K562 (cell line): ENCODE measurements around the gene OLFML2A. TPM values are rescaled to one million over a fixed set of nuclear protein-coding genes. Genes with fewer than 3 reads are reported as not detected.

Source experiments
- CLOCK ChIP-seq: fragments of 250-450 bp; sonication (Bioruptor Pico); IDR thresholded peaks from 2 replicates; pipeline ENCODE4 v1.4.0; 2020; ENCODE audit warnings: mild to moderate bottlenecking, moderate library complexity, borderline replicate concordance
- CXXC5 ChIP-seq: fragments of 250-450 bp; sonication (Bioruptor Pico); IDR thresholded peaks from 2 replicates; pipeline ENCODE4 v1.8.0; 2022; ENCODE audit warnings: inconsistent platforms, mild to moderate bottlenecking, moderate library complexity
- ERF ChIP-seq: fragments of 450-650 bp; formaldehyde crosslinking; IDR thresholded peaks from 2 replicates; pipeline ENCODE4 v1.4.0; 2020; ENCODE audit warnings: mild to moderate bottlenecking, mixed read lengths
- ETS1 ChIP-seq: conservative IDR thresholded peaks from 2 replicates; pipeline ENCODE4 v1.6.1; 2011; ENCODE audit warnings: low read depth, mild to moderate bottlenecking, low read length; ENCODE audit not compliant: control insufficient read depth
- IFI16 ChIP-seq: fragments of 250-450 bp; sonication (Bioruptor Pico); IDR thresholded peaks from 2 replicates; pipeline ENCODE4 v2.1.2; 2022; ENCODE audit warnings: mild to moderate bottlenecking, inconsistent platforms
- MECOM ChIP-seq: fragments of 250-450 bp; sonication (Bioruptor Pico); IDR thresholded peaks from 2 replicates; pipeline ENCODE4 v1.8.0; 2022; ENCODE audit warnings: inconsistent platforms
- MITF ChIP-seq: IDR thresholded peaks from 2 replicates; pipeline ENCODE4 v1.6.1; 2014; ENCODE audit warnings: antibody characterized with exemption
- NR0B1 ChIP-seq: fragments of 450-650 bp; IDR thresholded peaks from one replicate; pipeline ENCODE4 v1.6.1; 2018; ENCODE audit warnings: mild to moderate bottlenecking, moderate library complexity; ENCODE audit not compliant: partially characterized antibody
- PTBP1 ChIP-seq: fragments of 200-400 bp; formaldehyde crosslinking; IDR thresholded peaks from 2 replicates; pipeline ENCODE4 v1.6.1; 2017; ENCODE audit warnings: low read depth, low read length
- PYGO2 ChIP-seq: fragments of 450-650 bp; IDR thresholded peaks from 2 replicates; pipeline ENCODE4 v1.6.1; 2016; ENCODE audit warnings: mild to moderate bottlenecking, missing genetic modification characterization, moderate library complexity, missing compliant biosample characterization
- SOX6 ChIP-seq: fragments of 450-650 bp; IDR thresholded peaks from 2 replicates; pipeline ENCODE4 v1.6.1; 2014; ENCODE audit warnings: mild to moderate bottlenecking
- SP1 ChIP-seq: sonication (generic); formaldehyde crosslinking; IDR thresholded peaks from 2 replicates; pipeline ENCODE4 v1.8.1; 2022; ENCODE audit warnings: mild to moderate bottlenecking, missing genetic modification reagents
- STAT5B ChIP-seq: fragments of 250-450 bp; sonication (Bioruptor Pico); IDR thresholded peaks from 2 replicates; pipeline ENCODE4 v1.8.0; 2021; ENCODE audit warnings: mild to moderate bottlenecking, inconsistent platforms
- ZC3H11A ChIP-seq: IDR thresholded peaks from 2 replicates; pipeline ENCODE4 v1.6.1; 2012; ENCODE audit warnings: low read depth, low read length, improper control_type of control experiment
- ZNF384 ChIP-seq: IDR thresholded peaks from 2 replicates; pipeline ENCODE4 v1.6.1; 2012; ENCODE audit warnings: low read depth, low read length, improper control_type of control experiment
- polyA plus RNA-seq, 8 experiments: library from polyadenylated mRNA; depleted of rRNA in 4 of 8; stranded (reverse) in 5 of 8; unstranded in 3 of 8; fragments of >200 nt; fragmentation: Nextera tagmentation in 2 of 8; fragmentation: Illumina TruSeq in 1 of 8; extraction: Ambion mirVana in 2 of 8; extraction: Trizol in 1 of 8; gene quantifications; 2 replicates each; pipeline versions ENCODE4 v1.2.1 to v1.2.3, GENCODE V29; 2011 to 2014; ENCODE audit warnings: inconsistent platforms in 1 of 8, missing spikeins in 1 of 8
- total RNA-seq, 7 experiments: library from RNA; depleted of rRNA in 6 of 7; stranded (reverse); fragments of >200 nt in 6 of 7; fragmentation: Illumina TruSeq in 2 of 7; extraction: Trizol in 2 of 7; gene quantifications; 2 replicates each; pipeline versions ENCODE4 v1.2.1 to v1.2.3, GENCODE V29; 2011 to 2021; ENCODE audit warnings: low replicate concordance in 1 of 7

OLFML2A gene
- total and polyA plus RNA-seq, 9 of the 15 experiments (the other 6 are each of a cell fraction or from before 2014, with no cell fraction given): 0.16 TPM; not detected in 8

- TF ChIP-seq PTBP1 (peak; percentile 55; the same call in 1 of the 2 replicates), ERF (CRISPR knock-in tag) (0 out of 2 replicates have a peak, but pooled peaks have one; percentile 40), NR0B1 (no peak), SOX6 (no peak), CXXC5 (peak; percentile 95), MITF (peak; percentile 49; the same call in 1 of the 2 replicates), STAT5B (CRISPR knock-in tag) (no peak), IFI16 (CRISPR knock-in tag) (no peak), MECOM (no peak), ZNF384 (no peak), PYGO2 (tag) (no peak), SP1 (peak; percentile 92), CLOCK (CRISPR knock-in tag) (peak; percentile 99), ZC3H11A (no peak), ETS1 (peak; percentile 86)
These were observed 5.7 kb upstream of the OLFML2A start, which contains the start of gene NR6A1 (continued) for GRCh38 chr9:124771021-124771866.
